Measurements from ENCODE around the gene RB1.

GRCh38 chr13:48318377-48318811, 14.8 kb downstream of the RB1 start:
- TF ChIP-seq CTCF (IDR thresholded peaks at IDR 0.05 in 2 of 3, conservative IDR thresholded peaks at IDR 0.05 in 1 of 3; ENCODE audit: insufficient read depth in 2 of 3, low read depth in 1 of 3, low read length in 3 of 3) (no peak), TBP (optimal IDR thresholded peaks at IDR 0.05; ENCODE audit: low read depth, low read length) (no peak), YY1 (IDR thresholded peaks at IDR 0.05; ENCODE audit: borderline replicate concordance in 1 of 3, control insufficient read depth in 1 of 3, extremely low read depth in 1 of 3, insufficient read depth in 3 of 3, insufficient read length in 1 of 3, insufficient replicate concordance in 2 of 3, low read depth in 1 of 3, low read length in 2 of 3) (no peak), USF2 (CRISPR knock-in tag; IDR thresholded peaks at IDR 0.05) (no peak), IRF2 (CRISPR knock-in tag; IDR thresholded peaks at IDR 0.05) (no peak), MEF2A (IDR thresholded peaks at IDR 0.05; ENCODE audit: control insufficient read depth, low read depth, low read length) (no peak), SMAD1 (IDR thresholded peaks at IDR 0.05; ENCODE audit: low read depth, low read length, partially characterized antibody) (no peak)

Measured in K562 (cell line).